Astrocyte (in vitro differentiated cells and primary cell): ENCODE results near the gene RAB11FIP4. TPM values are rescaled to one million over a fixed set of nuclear protein-coding genes. Genes with fewer than 3 reads are reported as not detected.

Source experiments
- DNase-seq: peaks from one replicate; pipeline ENCODE4 v3.0.0-alpha.2; 2010; ENCODE audit warnings: low read depth
- FAIRE-seq: peaks from 2 replicates; lab custom pipeline; 2011; peaks lifted over from hg19 to GRCh38; lab: Jason Lieb, UNC
- H2AFZ ChIP-seq: 2 replicates; pipeline ENCODE4 v1.6.0; 2012; ENCODE audit warnings: low read depth, low read length, inconsistent platforms
- H3K27ac ChIP-seq: 2 replicates; pipeline ENCODE4 v1.5.1; 2011; ENCODE audit warnings: low read depth, low read length, inconsistent platforms
- H3K27me3 ChIP-seq: 2 replicates; pipeline ENCODE4 v1.6.0; 2011; ENCODE audit warnings: low read length, inconsistent platforms; ENCODE audit not compliant: insufficient read depth
- H3K36me3 ChIP-seq: 2 replicates; pipeline ENCODE4 v1.5.1; 2011; ENCODE audit warnings: low read length, inconsistent platforms; ENCODE audit not compliant: insufficient read depth
- H3K4me1 ChIP-seq: 2 replicates; pipeline ENCODE4 v1.5.1; 2011; ENCODE audit warnings: low read length, inconsistent platforms; ENCODE audit not compliant: insufficient read depth
- H3K4me2 ChIP-seq: 2 replicates; pipeline ENCODE4 v1.6.0; 2012; ENCODE audit warnings: low read length, inconsistent platforms
- H3K4me3 ChIP-seq: 2 replicates; pipeline ENCODE4 v1.5.1; 2011; ENCODE audit warnings: low read depth, mild to moderate bottlenecking, low read length, inconsistent platforms; ENCODE audit not compliant: insufficient read depth
- H3K79me2 ChIP-seq: 2 replicates; pipeline ENCODE4 v1.6.0; 2012; ENCODE audit warnings: mild to moderate bottlenecking, low read length, inconsistent platforms; ENCODE audit not compliant: insufficient read depth
- H3K9ac ChIP-seq: 2 replicates; pipeline ENCODE4 v1.6.0; 2012; ENCODE audit warnings: mild to moderate bottlenecking, low read length, inconsistent platforms
- H3K9me3 ChIP-seq: 2 replicates; pipeline ENCODE4 v1.5.1; 2012; ENCODE audit warnings: low read depth, mild to moderate bottlenecking, low read length, inconsistent platforms; ENCODE audit not compliant: insufficient read depth
- H4K20me1 ChIP-seq: 2 replicates; pipeline ENCODE4 v1.6.0; 2012; ENCODE audit warnings: low read length, inconsistent platforms; ENCODE audit not compliant: insufficient read depth
- H3K27ac Mint-ChIP-seq: one replicate; pipeline ENCODE4 v1.8.0; 2021; ENCODE audit warnings: mild to moderate bottlenecking, mixed read lengths; ENCODE audit not compliant: unreplicated experiment
- H3K27me3 Mint-ChIP-seq: one replicate; pipeline ENCODE4 v1.8.0; 2021; ENCODE audit warnings: low read depth, mixed read lengths; ENCODE audit not compliant: unreplicated experiment
- H3K36me3 Mint-ChIP-seq: one replicate; pipeline ENCODE4 v1.8.0; 2021; ENCODE audit warnings: low read depth, mixed read lengths; ENCODE audit not compliant: unreplicated experiment
- H3K4me1 Mint-ChIP-seq: one replicate; pipeline ENCODE4 v1.8.0; 2021; ENCODE audit warnings: low read depth, mixed read lengths; ENCODE audit not compliant: unreplicated experiment
- H3K4me3 Mint-ChIP-seq: one replicate; pipeline ENCODE4 v1.8.0; 2021; ENCODE audit warnings: mild to moderate bottlenecking, moderate library complexity, mixed read lengths; ENCODE audit not compliant: unreplicated experiment
- H3K9me3 Mint-ChIP-seq: one replicate; pipeline ENCODE4 v1.8.0; 2021; ENCODE audit warnings: mild to moderate bottlenecking, mixed read lengths; ENCODE audit not compliant: unreplicated experiment
- CTCF ChIP-seq: IDR thresholded peaks from 2 replicates; pipeline ENCODE4 v1.5.1; 2011; ENCODE audit warnings: low read depth, mild to moderate bottlenecking, inconsistent platforms, low read length, moderate library complexity; ENCODE audit not compliant: insufficient read depth
- EZH2 ChIP-seq: IDR thresholded peaks from 2 replicates; pipeline ENCODE4 v1.6.1; 2012; ENCODE audit warnings: mild to moderate bottlenecking, low read length, inconsistent platforms; ENCODE audit not compliant: insufficient read depth
- total RNA-seq: library from RNA; stranded (reverse); gene quantifications from 2 replicates; pipeline ENCODE4 v1.2.1, GENCODE V29; 2021

Gene RAB11FIP4
- total RNA-seq, 1 donor from 2014 or later: 4.4 TPM

- H3K27ac Mint-ChIP-seq: no peak overlapping the region
Measured at GRCh38 chr17:31452101-31452500, 60.6 kb downstream of the RAB11FIP4 start.

GRCh38 chr17:31452561-31453110, 61.2 kb downstream of the RAB11FIP4 start:
- H3K27me3 ChIP-seq: peaks cover 7% of the 10 kb centered on the region
- no peaks in the 10 kb centered on the region for H3K9me3 ChIP-seq
- no peaks in the 10 kb centered on the region for H3K79me2 ChIP-seq
- no peak overlapping the region for H3K27ac ChIP-seq
- FAIRE-seq: no peak
- no peak overlapping the region for H3K4me2 ChIP-seq
- Mint-ChIP-seq H3K9me3 (no peaks in the 10 kb centered on the region), H3K4me1 (no peaks in the 10 kb centered on the region), H3K27me3 (peaks cover 51% of the 10 kb centered on the region), H3K27ac (no peak overlapping the region), H3K4me3 (no peak overlapping the region), H3K36me3 (no peaks in the 10 kb centered on the region)
- no peak overlapping the region for H3K4me3 ChIP-seq
- H3K4me1 ChIP-seq: no peaks in the 10 kb centered on the region
- DNase-seq: no peak
- no peaks in the 10 kb centered on the region for H4K20me1 ChIP-seq
- no peak overlapping the region for H3K9ac ChIP-seq
- TF ChIP-seq EZH2 (no peak), CTCF (no peak)
- no peaks in the 10 kb centered on the region for H3K36me3 ChIP-seq
- H2AFZ ChIP-seq: no peak overlapping the region

More at GRCh38 chr17:31452101-31452500, 60.6 kb downstream of the RAB11FIP4 start:
- Mint-ChIP-seq H3K4me3 (no peak overlapping the region), H3K9me3 (no peaks in the 10 kb centered on the region), H3K27me3 (peaks cover 50% of the 10 kb centered on the region), H3K4me1 (no peaks in the 10 kb centered on the region), H3K36me3 (no peaks in the 10 kb centered on the region)
- Histone ChIP-seq H3K9me3 (no peaks in the 10 kb centered on the region), H3K4me2 (no peak overlapping the region), H2AFZ (no peak overlapping the region), H3K4me1 (no peaks in the 10 kb centered on the region), H3K27me3 (peaks cover 7% of the 10 kb centered on the region), H4K20me1 (no peaks in the 10 kb centered on the region), H3K4me3 (no peak overlapping the region), H3K27ac (no peak overlapping the region), H3K36me3 (no peaks in the 10 kb centered on the region), H3K79me2 (no peaks in the 10 kb centered on the region), H3K9ac (no peak overlapping the region)
- TF ChIP-seq EZH2 (no peak), CTCF (no peak)
- FAIRE-seq (no peak), DNase-seq (no peak)

GRCh38 chr17:31453896-31454295, 62.4 kb downstream of the RAB11FIP4 start:
- DNase-seq (no peak), FAIRE-seq (no peak)
- Mint-ChIP-seq H3K4me3 (no peak overlapping the region), H3K9me3 (no peaks in the 10 kb centered on the region), H3K27ac (no peak overlapping the region), H3K4me1 (no peaks in the 10 kb centered on the region), H3K27me3 (peaks cover 54% of the 10 kb centered on the region), H3K36me3 (no peaks in the 10 kb centered on the region)
- no peak overlapping the region for H3K27ac ChIP-seq
- H2AFZ ChIP-seq: no peak overlapping the region
- no peak overlapping the region for H3K9ac ChIP-seq
- H3K4me1 ChIP-seq: no peaks in the 10 kb centered on the region
- H4K20me1 ChIP-seq: no peaks in the 10 kb centered on the region
- no peak overlapping the region for H3K4me2 ChIP-seq
- no peaks in the 10 kb centered on the region for H3K36me3 ChIP-seq
- H3K79me2 ChIP-seq: no peaks in the 10 kb centered on the region
- TF ChIP-seq CTCF: no peak
- no peak for TF ChIP-seq EZH2
- no peaks in the 10 kb centered on the region for H3K9me3 ChIP-seq
- peaks cover 7% of the 10 kb centered on the region for H3K27me3 ChIP-seq
- H3K4me3 ChIP-seq: no peak overlapping the region
